MM.1S (cell line): ENCODE data around the gene MRAS.

ENCODE experiments used
- DNase-seq: peaks from one replicate; pipeline ENCODE4 v3.0.0-alpha.2; 2015
- H2AFZ ChIP-seq: fragments of 300-600 bp; sonication (generic); 2 replicates; pipeline ENCODE4 v1.6.0; 2016; ENCODE audit warnings: antibody characterized with exemption, low read length
- H3F3A ChIP-seq: fragments of 300-600 bp; sonication (generic); 2 replicates; pipeline ENCODE4 v1.6.1; 2016; ENCODE audit warnings: mild to moderate bottlenecking, antibody characterized with exemption, low read length, moderate library complexity, mixed read lengths; ENCODE audit not compliant: insufficient read depth
- H3K27ac ChIP-seq: fragments of 300-600 bp; sonication (generic); 2 replicates; pipeline ENCODE4 v1.5.1; 2016; ENCODE audit warnings: mild to moderate bottlenecking, low read length
- H3K27me3 ChIP-seq: fragments of 300-600 bp; sonication (generic); replicated peaks from 2 replicates; pipeline ENCODE4 v1.6.0; 2016; ENCODE audit warnings: low read length; ENCODE audit not compliant: insufficient read depth
- H3K36me3 ChIP-seq: fragments of 300-600 bp; sonication (generic); replicated peaks from 2 replicates; pipeline ENCODE4 v1.6.1; 2016; ENCODE audit warnings: mild to moderate bottlenecking, low read length, mixed read lengths; ENCODE audit not compliant: insufficient read depth
- H3K4me1 ChIP-seq: fragments of 300-600 bp; sonication (generic); 2 replicates; pipeline ENCODE4 v1.6.1; 2016; ENCODE audit warnings: low read length, mixed read lengths
- H3K4me2 ChIP-seq: fragments of 300-600 bp; sonication (generic); 2 replicates; pipeline ENCODE4 v1.6.0; 2016; ENCODE audit warnings: low read depth, low read length
- H3K4me3 ChIP-seq: fragments of 300-600 bp; sonication (generic); 2 replicates; pipeline ENCODE4 v1.5.1; 2016; ENCODE audit warnings: low read length, mixed read lengths
- H3K79me2 ChIP-seq: fragments of 300-600 bp; sonication (generic); 2 replicates; pipeline ENCODE4 v1.6.1; 2016; ENCODE audit warnings: mixed run types, low read length, mixed read lengths
- H3K9ac ChIP-seq: fragments of 300-600 bp; sonication (generic); 2 replicates; pipeline ENCODE4 v1.6.1; 2016; ENCODE audit warnings: low read length, mixed read lengths
- H3K9me2 ChIP-seq: fragments of 300-600 bp; sonication (generic); replicated peaks from 2 replicates; pipeline ENCODE4 v1.6.1; 2016; ENCODE audit warnings: mild to moderate bottlenecking, low read length, mixed read lengths; ENCODE audit not compliant: insufficient read depth
- H3K9me3 ChIP-seq: fragments of 300-600 bp; sonication (generic); replicated peaks from 2 replicates; pipeline ENCODE4 v1.6.1; 2016; ENCODE audit warnings: mild to moderate bottlenecking, low read length, mixed read lengths; ENCODE audit not compliant: insufficient read depth
- H4K20me1 ChIP-seq: fragments of 300-600 bp; sonication (generic); 2 replicates; pipeline ENCODE4 v1.6.1; 2016; ENCODE audit warnings: mild to moderate bottlenecking, low read length, moderate library complexity, mixed read lengths; ENCODE audit not compliant: insufficient read depth
- EZH2 ChIP-seq: fragments of 300-600 bp; sonication (generic); optimal IDR thresholded peaks from 2 replicates; pipeline ENCODE3; 2017; ENCODE audit warnings: low read depth, mild to moderate bottlenecking, antibody characterized with exemption, low read length, mixed read lengths
- EZH2phosphoT487 ChIP-seq: fragments of 300-600 bp; sonication (generic); IDR thresholded peaks from 2 replicates; pipeline ENCODE4 v1.6.1; 2018; ENCODE audit warnings: antibody characterized with exemption, low read length
- TF ChIP-seq, protein P1 (sequence below): fragments of 300-600 bp; sonication (generic); IDR thresholded peaks from 2 replicates; pipeline ENCODE4 v1.5.1; 2016; ENCODE audit warnings: antibody characterized with exemption, low read length, mixed read lengths

The MRAS gene

DNA sequence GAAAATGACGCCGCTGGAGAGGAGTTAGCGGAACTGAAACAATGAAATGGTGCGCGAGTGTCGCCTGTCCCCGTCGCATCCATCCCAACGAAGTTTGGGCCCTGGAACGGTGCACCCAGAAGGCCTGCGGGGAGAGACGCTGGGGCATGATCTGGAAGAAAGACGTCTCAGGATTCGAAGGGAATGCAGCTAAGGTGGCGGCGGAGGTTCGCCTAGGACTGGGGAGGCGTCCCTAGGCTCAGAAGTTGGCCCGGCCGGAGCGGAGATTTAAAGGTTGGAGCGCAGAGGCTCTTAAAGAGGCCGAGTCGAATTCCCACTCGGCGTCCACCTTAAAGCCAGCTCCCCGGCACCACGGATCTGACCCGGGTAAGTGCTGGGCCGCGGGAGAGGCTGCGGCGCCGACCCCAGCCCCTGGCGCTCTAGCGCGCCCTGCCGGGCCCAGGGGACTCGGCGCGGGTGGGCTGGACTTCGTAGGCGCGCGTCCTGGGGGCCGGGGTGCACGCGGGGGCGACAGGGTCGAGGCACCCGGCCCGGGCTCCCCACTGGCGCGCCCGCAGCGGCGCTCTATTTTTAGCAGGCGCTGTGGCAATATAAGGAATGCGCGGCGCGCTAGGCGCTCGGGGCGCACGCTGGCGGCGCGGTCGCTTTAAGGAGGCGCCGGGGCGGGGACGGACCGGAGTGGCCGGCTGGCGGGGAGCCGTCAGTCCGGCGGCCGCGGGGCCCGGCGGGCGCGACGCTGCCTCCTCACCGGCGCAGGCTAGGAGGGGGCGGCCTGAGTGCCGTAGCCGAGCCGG, at the start of gene MRAS:
Gene MRAS (plus strand): TSS at position 620 of the 794 bp plus-strand sequence. CDS start 24,305 bp downstream, outside the sequence.
- Histone ChIP-seq H3F3A (no peaks in the 10 kb centered on the region), H3K4me2 (peak within 1 kb of the TSS; percentile 65), H3K27me3 (peaks cover 10% of the 10 kb centered on the region), H3K9ac (no peak within 1 kb of the TSS), H3K9me2 (no peaks in the 10 kb centered on the region), H2AFZ (peak within 1 kb of the TSS; percentile 48), H3K4me3 (peak within 1 kb of the TSS; percentile 45; the same call in 1 of the 2 replicates), H3K79me2 (no peaks in the 10 kb centered on the region), H3K9me3 (no peaks in the 10 kb centered on the region), H3K27ac (no peak within 1 kb of the TSS), H3K4me1 (no peaks in the 10 kb centered on the region), H4K20me1 (no peaks in the 10 kb centered on the region), H3K36me3 (no peaks in the 10 kb centered on the region)
- TF ChIP-seq EZH2: no peak
- TF ChIP-seq, protein P1, sequence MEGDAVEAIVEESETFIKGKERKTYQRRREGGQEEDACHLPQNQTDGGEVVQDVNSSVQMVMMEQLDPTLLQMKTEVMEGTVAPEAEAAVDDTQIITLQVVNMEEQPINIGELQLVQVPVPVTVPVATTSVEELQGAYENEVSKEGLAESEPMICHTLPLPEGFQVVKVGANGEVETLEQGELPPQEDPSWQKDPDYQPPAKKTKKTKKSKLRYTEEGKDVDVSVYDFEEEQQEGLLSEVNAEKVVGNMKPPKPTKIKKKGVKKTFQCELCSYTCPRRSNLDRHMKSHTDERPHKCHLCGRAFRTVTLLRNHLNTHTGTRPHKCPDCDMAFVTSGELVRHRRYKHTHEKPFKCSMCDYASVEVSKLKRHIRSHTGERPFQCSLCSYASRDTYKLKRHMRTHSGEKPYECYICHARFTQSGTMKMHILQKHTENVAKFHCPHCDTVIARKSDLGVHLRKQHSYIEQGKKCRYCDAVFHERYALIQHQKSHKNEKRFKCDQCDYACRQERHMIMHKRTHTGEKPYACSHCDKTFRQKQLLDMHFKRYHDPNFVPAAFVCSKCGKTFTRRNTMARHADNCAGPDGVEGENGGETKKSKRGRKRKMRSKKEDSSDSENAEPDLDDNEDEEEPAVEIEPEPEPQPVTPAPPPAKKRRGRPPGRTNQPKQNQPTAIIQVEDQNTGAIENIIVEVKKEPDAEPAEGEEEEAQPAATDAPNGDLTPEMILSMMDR: peak; percentile 30
- DNase-seq: peak; percentile 29

DNA sequence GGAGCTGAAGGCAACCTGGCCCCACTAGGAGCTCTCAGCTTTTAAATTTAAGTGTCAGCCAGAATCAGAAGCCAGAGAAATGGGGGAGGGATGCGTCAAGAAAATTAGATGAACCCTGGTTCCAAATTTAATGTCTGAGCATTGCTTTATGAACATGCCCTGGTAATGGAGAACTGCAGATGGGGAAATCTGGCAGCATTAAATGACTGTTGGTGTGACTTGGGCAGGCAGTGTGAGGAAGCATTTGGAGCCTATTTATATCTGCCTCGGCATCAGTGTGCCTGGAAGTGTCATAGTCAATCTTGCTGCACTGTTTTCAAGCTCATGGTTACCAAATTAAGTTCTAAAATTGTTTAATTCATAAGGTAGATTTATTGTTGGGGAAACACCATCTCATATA, 47.7 kb upstream of the MRAS start:
- Histone ChIP-seq H3K4me3 (no peak overlapping the region), H3K4me2 (no peak overlapping the region)
- no peak for DNase-seq

DNA sequence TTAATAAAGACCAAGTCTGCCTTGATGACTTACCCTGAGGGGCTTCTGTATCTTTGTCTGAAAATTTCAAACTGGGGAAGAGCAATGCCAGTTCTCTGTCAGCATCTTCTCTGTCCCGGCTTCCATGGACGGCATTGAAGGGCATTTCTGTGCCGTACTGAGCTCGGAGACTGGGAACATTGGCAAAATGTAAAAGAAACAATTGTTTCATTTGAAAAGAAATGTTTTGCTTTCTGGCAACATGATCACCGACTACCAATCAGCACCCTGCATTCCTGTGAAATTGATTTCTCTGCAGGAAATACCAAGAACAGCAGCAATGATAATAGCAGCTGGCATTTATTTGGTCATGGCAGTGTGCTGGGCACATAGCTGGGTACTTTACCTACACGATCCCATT, 44.9 kb upstream of the MRAS start:
- Histone ChIP-seq H3K9ac (no peak overlapping the region), H3F3A (no peaks in the 10 kb centered on the region), H3K4me3 (no peak overlapping the region), H4K20me1 (no peaks in the 10 kb centered on the region), H3K4me1 (no peaks in the 10 kb centered on the region), H3K9me2 (no peaks in the 10 kb centered on the region), H3K79me2 (no peaks in the 10 kb centered on the region), H2AFZ (no peak overlapping the region), H3K27me3 (no peaks in the 10 kb centered on the region), H3K27ac (no peak overlapping the region), H3K36me3 (no peaks in the 10 kb centered on the region), H3K9me3 (no peaks in the 10 kb centered on the region), H3K4me2 (no peak overlapping the region)
- no peak for TF ChIP-seq EZH2
- TF ChIP-seq, protein P1: no peak
- TF ChIP-seq EZH2phosphoT487: no peak
- DNase-seq: no peak

More for the DNA sequence above, 47.7 kb upstream of the MRAS start:
- H2AFZ ChIP-seq: no peak overlapping the region
- H3K27me3 ChIP-seq: no peaks in the 10 kb centered on the region
- peaks cover 7% of the 10 kb centered on the region; the same call in 1 of the 2 replicates for H3F3A ChIP-seq
- H4K20me1 ChIP-seq: no peaks in the 10 kb centered on the region
- no peaks in the 10 kb centered on the region for H3K9me2 ChIP-seq
- no peaks in the 10 kb centered on the region for H3K36me3 ChIP-seq
- H3K27ac ChIP-seq: no peak overlapping the region
- TF ChIP-seq EZH2phosphoT487 (no peak), EZH2 (no peak)
- TF ChIP-seq, protein P1: no peak
- H3K9ac ChIP-seq: no peak overlapping the region
- H3K4me1 ChIP-seq: 0 out of 2 replicates have a peak, but pooled peaks cover 4% of the 10 kb centered on the region
- H3K79me2 ChIP-seq: no peaks in the 10 kb centered on the region
- no peaks in the 10 kb centered on the region for H3K9me3 ChIP-seq
